GM19372 (cell line): ENCODE measurements around the gene ESPN.

ENCODE experiments used
- ATAC-seq: cut with Tn5 transposase; IDR thresholded peaks from one replicate; pipeline ENCODE4 v1.9.1; 2021; ENCODE audit warnings: mild to moderate bottlenecking, low read depth, moderate library complexity; ENCODE audit not compliant: unreplicated experiment

ESPN gene

GRCh38 chr1:6506210-6507036, 81.8 kb downstream of the ESPN start:
- no peak for ATAC-seq

- no peak for ATAC-seq
Measured at GRCh38 chr1:6507037-6507428, 82.5 kb downstream of the ESPN start.

- no peak for ATAC-seq
Measured at GRCh38 chr1:6507461-6507911, 82.9 kb downstream of the ESPN start.

GRCh38 chr1:6508154-6508815, 83.7 kb downstream of the ESPN start:
- no peak for ATAC-seq

- ATAC-seq = no peak
Measured at GRCh38 chr1:6508816-6509189, 84.2 kb downstream of the ESPN start.

GRCh38 chr1:6509220-6509918, 84.8 kb downstream of the ESPN start:
- ATAC-seq = no peak

GRCh38 chr1:6509919-6510291, 85.3 kb downstream of the ESPN start:
- ATAC-seq = no peak

- no peak for ATAC-seq
Measured at GRCh38 chr1:6510493-6510892, 85.9 kb downstream of the ESPN start.
